Effector CD8-positive, alpha-beta T cell (primary cell): Measurements from ENCODE around the gene PPP5C.
"Not testable (repeated sequence)": the region's sequence is repeated elsewhere in the genome, so short reads cannot be mapped to it uniquely, and the experiment has no call there.

Source experiments
- DNase-seq: peaks from one replicate; lab custom pipeline; 2025; lab: John Stamatoyannopoulos, UW

PPP5C gene

DNA sequence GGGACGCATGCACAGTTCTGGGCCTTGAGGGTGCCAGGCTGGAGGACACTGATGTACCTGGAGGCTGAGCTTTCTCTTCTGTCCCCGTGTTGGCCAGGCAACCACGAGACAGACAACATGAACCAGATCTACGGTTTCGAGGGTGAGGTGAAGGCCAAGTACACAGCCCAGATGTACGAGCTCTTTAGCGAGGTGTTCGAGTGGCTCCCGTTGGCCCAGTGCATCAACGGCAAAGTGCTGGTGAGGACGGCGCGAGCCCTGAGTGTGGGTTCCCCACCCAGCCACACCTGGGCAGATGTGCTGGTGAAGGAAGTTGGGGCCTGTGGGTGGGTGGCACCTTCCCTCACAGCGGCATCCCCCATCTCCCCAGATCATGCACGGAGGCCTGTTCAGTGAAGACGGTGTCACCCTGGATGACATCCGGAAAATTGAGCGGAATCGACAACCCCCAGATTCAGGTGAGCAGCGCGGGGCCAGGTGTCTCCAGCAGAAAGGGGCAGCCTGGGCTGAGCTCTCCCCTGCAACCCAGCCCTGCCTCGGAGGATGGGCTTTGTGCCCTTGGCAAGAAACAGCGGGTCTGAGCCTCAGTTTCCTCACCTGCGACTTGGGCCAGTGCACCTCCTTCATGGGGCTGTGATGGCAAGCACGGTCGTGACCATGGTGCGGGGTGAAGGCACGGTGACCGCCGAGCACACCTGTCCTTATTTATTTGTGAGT is 40.3 kb downstream of the PPP5C start:
- no peak for DNase-seq

- DNase-seq = no peak
Measured at GRCh38 chr19:46387713-46388130, 40.8 kb downstream of the PPP5C start.

DNA sequence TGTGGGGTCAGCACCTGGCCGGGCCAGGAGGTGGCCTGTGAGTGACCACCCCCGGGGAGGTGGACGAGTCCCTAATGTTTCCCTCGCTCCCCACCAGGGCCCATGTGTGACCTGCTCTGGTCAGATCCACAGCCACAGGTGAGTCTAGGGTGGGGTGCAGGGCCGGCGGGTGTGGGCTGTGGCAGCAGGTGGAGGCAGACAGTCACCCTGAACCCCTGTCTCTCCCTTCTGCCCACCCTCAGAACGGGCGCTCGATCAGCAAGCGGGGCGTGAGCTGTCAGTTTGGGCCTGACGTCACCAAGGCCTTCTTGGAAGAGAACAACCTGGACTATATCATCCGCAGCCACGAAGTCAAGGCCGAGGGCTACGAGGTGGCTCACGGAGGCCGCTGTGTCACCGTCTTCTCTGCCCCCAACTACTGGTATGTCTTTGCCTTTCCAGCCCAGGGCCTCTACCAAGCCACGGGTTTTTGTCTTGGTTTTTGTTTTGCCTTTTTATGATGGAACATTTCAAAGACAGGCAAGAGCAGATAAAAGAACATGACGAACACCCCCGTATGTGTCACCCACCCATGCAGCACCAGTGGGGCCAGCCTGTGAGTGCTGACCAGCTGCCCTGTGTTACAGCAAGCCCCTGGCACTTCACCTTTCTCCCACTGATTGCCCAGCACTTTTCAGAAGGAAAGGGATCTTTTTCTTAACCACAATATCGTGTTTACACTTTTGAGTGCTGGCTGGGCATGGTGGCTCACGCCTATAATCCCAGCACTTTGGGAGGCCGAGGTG is 41.6 kb downstream of the PPP5C start:
- no peak for DNase-seq

DNA sequence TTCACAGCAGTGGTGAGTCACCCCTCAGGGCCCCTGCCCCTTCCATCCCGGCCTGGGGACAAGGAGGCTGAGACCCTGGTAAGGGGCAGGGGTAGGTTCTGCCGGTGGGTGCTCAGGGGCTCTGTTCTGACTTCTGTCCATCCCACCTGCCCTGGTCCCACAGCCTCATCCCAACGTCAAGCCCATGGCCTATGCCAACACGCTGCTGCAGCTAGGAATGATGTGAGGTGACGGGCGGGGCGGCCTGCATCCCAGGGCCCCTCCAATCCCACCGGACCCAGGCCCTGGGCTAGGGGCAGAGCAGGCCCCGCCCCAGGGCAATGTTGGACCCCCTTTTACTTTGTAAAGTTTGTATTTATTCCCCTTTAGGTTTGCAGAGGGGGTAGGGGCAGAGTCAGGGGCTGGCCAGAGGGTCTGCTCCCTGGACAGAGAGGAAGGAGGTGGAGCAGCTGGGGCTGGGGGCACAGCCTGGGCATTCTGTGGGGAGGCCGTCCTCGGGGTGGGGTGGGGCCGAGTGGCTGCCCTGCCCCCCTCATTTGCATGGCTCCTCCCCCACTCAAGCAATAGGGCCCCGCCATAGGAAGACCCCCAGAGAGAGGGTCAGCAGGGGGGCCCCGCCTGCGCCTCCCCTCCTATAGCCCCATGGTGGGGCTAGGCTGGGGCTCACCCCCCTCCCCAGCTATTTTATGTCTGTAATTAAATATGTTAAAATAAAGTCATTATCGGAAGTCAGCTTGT is 43.4 kb downstream of the PPP5C start:
- no peak for DNase-seq

- no peak for DNase-seq
Measured at GRCh38 chr19:46390866-46391265, 44.0 kb downstream of the PPP5C start.

DNA sequence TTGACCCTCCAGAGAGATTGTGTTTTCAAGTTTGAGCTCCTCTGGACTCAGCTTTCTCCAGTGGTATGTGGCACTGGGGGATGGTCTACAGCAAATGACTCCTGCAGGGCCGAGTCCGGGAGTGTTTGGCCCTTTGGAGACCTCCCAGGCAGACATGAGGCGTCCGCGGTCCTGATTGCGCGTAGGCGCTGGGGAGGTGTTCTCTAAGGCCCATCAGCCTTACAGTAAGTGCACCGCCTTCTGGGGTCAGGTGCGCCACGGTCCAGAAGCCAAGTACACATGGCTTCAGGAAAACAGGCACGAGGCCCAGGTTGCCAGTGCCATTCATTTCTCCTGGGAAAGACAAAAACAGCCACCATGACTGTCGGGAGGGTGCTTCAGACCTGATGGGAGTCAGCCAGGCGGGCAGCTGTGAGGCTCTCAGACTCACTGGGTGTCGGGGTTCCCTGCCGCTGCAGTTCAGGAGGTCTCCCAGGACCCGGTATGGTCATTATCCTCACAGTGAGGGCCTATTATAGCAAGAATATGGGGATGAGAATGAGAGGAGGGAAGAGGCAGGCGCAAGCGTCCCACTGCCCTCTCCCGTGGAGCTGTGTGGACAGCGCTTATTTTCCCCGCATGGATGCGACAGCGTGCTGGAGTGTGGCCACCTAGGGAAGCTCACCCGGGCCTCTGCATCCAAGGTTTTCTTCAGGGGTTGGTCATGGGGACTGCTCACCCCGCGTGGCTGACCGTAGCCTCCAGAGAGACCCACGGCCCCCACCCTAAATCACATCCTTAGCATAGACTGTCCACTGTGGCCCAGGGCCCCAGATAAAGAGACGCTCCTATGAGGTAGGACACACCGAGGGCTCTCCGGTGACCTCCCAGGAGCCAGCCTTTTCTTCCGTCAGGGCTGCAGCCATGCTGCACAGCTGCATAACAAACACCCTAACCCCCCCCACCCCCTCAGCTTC is 44.7 kb downstream of the PPP5C start:
- DNase-seq = no peak

GRCh38 chr19:46392252-46392801 is 45.4 kb downstream of the PPP5C start:
- DNase-seq = no peak

DNA sequence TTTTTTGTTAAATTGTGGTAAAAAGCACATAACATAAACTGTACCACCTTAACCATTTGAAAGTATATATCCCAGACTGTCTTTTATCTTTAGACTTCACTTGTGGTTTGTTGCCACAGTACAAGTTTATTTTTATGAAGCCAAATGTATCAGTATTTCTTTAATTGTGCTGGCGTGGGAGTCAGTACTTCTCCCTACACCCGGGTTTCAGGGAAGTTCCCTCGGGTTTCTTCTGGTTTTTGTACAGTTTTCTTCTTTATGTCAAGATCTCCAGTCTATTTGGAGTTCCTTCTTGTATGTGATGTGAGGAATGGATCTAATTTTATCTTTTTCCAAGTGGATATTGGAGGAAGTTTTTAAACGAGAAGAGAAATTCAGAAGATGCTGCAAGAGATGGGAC is 46.0 kb downstream of the PPP5C start:
- no peak for DNase-seq

DNA sequence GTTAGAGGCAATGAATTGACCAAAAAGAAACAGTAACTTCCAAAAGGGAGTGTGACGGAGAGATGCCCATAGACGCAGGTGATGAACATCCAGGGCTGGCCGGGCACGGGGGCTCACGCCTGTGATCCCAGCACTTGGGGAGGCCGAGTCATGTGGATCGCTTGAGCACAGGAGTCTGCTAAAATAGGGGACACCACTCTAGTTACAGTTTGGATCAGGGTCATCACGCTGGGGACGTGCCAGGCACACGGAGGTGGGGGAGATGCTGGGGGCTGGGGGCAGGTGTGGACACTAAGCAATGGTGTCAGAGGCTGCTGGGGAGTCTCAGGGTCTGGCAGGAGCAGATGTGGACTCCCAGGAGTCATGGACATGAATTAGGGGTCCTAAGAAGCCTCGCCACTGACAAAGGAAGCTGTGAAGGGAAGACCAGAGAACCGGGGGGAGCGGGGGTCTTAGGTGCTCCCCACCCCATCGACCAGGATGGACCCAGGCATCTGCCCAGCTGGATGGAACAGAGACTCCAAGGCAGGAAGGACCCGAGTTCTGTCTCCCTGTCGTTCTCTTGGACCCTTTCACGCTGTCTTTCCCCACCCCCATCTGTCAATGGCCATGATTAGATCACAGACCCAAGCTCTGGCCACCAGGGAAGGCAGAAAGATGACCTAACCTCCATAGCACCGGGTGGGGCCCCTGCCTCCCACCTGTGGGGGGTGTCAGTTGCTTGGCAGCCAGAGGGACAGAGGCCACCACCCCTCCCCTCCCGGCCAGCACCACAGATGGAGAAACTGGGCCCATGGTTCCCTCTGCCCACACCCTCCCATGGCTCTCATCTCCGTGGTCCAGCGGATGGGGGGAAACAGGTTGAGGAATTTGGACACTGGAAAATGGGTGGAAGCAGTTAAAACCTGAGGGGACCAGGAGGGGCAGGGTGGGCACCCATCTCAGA is 46.8 kb downstream of the PPP5C start:
- no peak for DNase-seq

GRCh38 chr19:46394402-46394797 is 47.5 kb downstream of the PPP5C start:
- DNase-seq = no peak

GRCh38 chr19:46397801-46398479 is 51.1 kb downstream of the PPP5C start:
- not testable (repeated sequence) for DNase-seq

DNA sequence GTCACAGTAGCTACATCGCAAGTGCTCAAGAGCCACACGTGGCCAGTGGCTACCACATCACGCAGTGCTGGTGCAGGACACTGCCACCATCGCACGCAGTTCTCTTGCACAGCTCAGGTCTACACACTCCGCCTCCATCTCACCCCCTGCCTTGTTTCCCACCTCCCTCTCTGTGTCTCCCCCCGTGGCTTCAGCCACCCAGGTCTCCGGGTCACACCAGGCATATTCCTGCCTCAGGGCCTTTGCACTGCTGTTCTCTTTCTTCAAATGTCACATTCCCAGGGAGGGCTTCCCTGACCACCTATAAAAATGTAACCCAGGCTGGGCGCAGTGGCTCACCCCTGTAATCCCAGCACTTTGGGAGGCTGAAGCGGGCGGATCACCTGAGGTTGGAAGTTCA is 55.8 kb downstream of the PPP5C start:
- no peak for DNase-seq

DNA sequence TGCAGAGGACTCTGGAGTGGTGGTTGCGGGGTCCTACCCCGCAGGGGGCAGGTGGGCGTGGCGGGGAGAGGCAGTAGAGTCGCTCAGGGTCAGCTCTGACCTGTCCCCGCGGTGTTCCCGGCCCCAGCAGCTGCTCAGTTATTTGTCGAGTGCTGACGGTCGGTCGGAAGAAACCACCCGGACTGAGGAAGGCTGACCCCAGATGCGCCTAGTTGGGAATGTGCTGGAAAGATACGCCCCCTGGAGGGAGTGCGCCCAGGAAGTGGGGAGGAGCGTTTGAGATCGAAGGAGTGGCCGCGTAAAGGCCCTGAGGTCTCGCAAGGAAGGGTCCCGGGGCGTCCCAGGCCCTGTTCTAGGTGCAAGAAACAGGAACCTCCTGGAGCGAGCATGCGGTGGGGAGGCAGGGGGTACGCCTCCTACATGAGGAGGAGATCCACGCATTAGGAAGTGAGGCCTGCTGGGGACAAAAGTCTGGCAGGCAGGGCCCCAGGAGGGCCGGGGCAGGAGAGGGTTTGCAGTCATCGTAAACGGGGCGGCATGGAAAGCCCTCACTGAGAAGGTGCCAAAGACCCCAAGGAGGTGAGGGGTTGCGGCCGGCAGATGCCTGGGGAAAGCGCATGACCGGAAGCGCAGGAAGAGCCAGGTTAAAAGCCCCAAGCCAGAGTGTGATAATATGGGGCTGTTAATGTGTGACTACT is 57.3 kb downstream of the PPP5C start:
- no peak for DNase-seq

- DNase-seq = no peak
Measured at GRCh38 chr19:46404753-46405468, 58.0 kb downstream of the PPP5C start.

GRCh38 chr19:46406976-46407375 is 60.1 kb downstream of the PPP5C start:
- no peak for DNase-seq

GRCh38 chr19:46407856-46408663 is 61.2 kb downstream of the PPP5C start:
- DNase-seq = no peak

- no peak for DNase-seq
Measured at GRCh38 chr19:46408664-46409039, 61.8 kb downstream of the PPP5C start.
